Endothelial cell (in vitro differentiated cells): ENCODE data around the gene ATP1B3. TPM values are rescaled to one million over a fixed set of nuclear protein-coding genes. Genes with fewer than 3 reads are reported as not detected.
"Not testable (repeated sequence)": the region's sequence is repeated elsewhere in the genome, so short reads cannot be mapped to it uniquely, and the experiment has no call there.

Source experiments
- DNase-seq: peaks from one replicate; pipeline ENCODE4 v3.0.0; 2021; ENCODE audit warnings: low spot score
- H3K27ac Mint-ChIP-seq: one replicate; pipeline ENCODE4 v1.8.0; 2021; ENCODE audit warnings: mixed read lengths, inconsistent platforms; ENCODE audit not compliant: unreplicated experiment
- H3K27me3 Mint-ChIP-seq: one replicate; pipeline ENCODE4 v1.8.0; 2021; ENCODE audit warnings: mild to moderate bottlenecking, moderate library complexity, mixed read lengths, inconsistent platforms; ENCODE audit not compliant: unreplicated experiment
- H3K36me3 Mint-ChIP-seq: one replicate; pipeline ENCODE4 v1.8.0; 2021; ENCODE audit warnings: mild to moderate bottlenecking, low read depth, mixed read lengths, inconsistent platforms; ENCODE audit not compliant: unreplicated experiment
- H3K4me1 Mint-ChIP-seq: one replicate; pipeline ENCODE4 v1.8.0; 2021; ENCODE audit warnings: mild to moderate bottlenecking, mixed read lengths, inconsistent platforms; ENCODE audit not compliant: unreplicated experiment
- H3K4me3 Mint-ChIP-seq: one replicate; pipeline ENCODE4 v1.8.0; 2021; ENCODE audit warnings: mild to moderate bottlenecking, mixed read lengths, inconsistent platforms; ENCODE audit not compliant: unreplicated experiment
- H3K9me3 Mint-ChIP-seq: one replicate; pipeline ENCODE4 v1.8.0; 2021; ENCODE audit warnings: mixed read lengths, inconsistent platforms; ENCODE audit not compliant: unreplicated experiment
- total RNA-seq: library from RNA; stranded (reverse); fragmentation: NEBNext Ultra II Directional; extraction: Animal tissue kit (Norgen Biotek cat#: 25700); gene quantifications from one replicate; pipeline ENCODE4 v1.2.1, GENCODE V29; 2021; ENCODE audit not compliant: unreplicated experiment
- TF ChIP-seq, protein P1 (sequence below): fragments of 200-600 bp; sonication (generic); IDR thresholded peaks from one replicate; pipeline ENCODE4 v1.5.0; 2021; ENCODE audit warnings: antibody characterized with exemption; ENCODE audit not compliant: unreplicated experiment

The ATP1B3 gene
- total RNA-seq, 1 donor from 2014 or later = 273 TPM

DNA sequence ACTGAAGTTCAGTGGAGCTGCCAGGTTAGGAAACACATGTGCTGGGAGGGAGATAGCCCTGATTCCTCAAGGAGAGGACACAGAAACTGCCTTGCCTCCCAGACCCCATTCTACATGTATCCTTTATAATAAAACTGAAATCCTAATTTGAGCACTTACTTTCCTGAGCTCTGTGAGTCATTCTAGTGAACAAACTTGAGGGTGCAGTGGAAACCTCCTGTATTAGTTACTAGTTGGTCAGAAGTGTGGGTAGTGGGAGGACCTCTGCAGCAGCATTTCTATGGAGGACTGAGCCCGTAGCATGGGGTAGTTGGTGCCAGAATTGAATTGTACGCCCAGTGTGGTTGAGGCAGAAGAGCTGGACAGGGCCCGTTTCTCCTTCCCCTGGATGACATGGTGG is 23.9 kb downstream of the ATP1B3 start:
- TF ChIP-seq, protein P1, sequence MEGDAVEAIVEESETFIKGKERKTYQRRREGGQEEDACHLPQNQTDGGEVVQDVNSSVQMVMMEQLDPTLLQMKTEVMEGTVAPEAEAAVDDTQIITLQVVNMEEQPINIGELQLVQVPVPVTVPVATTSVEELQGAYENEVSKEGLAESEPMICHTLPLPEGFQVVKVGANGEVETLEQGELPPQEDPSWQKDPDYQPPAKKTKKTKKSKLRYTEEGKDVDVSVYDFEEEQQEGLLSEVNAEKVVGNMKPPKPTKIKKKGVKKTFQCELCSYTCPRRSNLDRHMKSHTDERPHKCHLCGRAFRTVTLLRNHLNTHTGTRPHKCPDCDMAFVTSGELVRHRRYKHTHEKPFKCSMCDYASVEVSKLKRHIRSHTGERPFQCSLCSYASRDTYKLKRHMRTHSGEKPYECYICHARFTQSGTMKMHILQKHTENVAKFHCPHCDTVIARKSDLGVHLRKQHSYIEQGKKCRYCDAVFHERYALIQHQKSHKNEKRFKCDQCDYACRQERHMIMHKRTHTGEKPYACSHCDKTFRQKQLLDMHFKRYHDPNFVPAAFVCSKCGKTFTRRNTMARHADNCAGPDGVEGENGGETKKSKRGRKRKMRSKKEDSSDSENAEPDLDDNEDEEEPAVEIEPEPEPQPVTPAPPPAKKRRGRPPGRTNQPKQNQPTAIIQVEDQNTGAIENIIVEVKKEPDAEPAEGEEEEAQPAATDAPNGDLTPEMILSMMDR = no peak
- peak overlapping the region; percentile 56 for H3K4me3 Mint-ChIP-seq
- H3K4me1 Mint-ChIP-seq = peaks cover 4% of the 10 kb centered on the region
- peaks cover 42% of the 10 kb centered on the region for H3K36me3 Mint-ChIP-seq
- H3K27me3 Mint-ChIP-seq = no peaks in the 10 kb centered on the region
- H3K9me3 Mint-ChIP-seq = no peaks in the 10 kb centered on the region
- DNase-seq = no peak
- H3K27ac Mint-ChIP-seq = no peak overlapping the region

DNA sequence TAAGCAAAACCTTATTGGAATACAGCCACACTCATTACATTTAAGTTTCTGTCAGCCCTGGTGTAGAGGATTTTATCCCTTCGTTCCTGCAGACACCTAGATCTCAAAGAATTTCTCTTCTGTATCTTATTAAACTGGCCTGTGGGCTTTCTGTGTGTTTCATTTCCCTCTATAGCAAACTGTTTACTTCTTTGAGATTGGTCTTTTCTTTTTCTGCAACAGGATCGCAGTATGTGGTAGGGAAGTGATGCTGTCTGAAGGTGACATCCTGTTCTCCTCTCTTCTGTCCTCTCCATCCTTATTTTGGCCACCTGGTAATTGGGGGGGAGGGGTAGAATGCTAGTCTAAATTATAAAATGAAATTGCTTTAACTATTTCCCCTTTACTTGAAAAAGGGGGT is 25.5 kb downstream of the ATP1B3 start:
- TF ChIP-seq, protein P1 = no peak
- H3K36me3 Mint-ChIP-seq = peaks cover 33% of the 10 kb centered on the region
- no peak for DNase-seq
- no peak overlapping the region for H3K4me3 Mint-ChIP-seq
- no peaks in the 10 kb centered on the region for H3K9me3 Mint-ChIP-seq
- H3K27ac Mint-ChIP-seq = no peak overlapping the region
- H3K27me3 Mint-ChIP-seq = no peaks in the 10 kb centered on the region
- H3K4me1 Mint-ChIP-seq = peaks cover 4% of the 10 kb centered on the region

DNA sequence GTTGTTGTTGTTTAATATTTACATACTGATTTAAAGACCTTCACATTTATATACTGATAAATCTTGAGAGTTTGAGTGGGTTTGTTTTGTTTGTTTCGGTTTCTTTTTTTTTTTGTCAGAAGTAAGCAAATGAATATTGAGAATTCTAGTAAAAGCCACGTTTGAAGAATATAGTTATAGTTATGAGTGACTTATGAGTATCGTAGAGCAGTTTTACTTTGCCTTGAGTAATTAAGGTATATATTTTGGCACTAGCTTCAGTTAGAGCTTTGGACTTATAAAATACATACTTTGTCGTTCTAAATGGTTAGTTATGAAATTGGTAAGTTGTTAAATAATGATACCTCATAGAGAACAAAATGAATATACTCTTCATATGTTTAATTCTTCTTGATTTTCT is 27.8 kb downstream of the ATP1B3 start:
- H3K27me3 Mint-ChIP-seq = no peaks in the 10 kb centered on the region
- H3K9me3 Mint-ChIP-seq = no peaks in the 10 kb centered on the region
- peaks cover 4% of the 10 kb centered on the region for H3K4me1 Mint-ChIP-seq
- no peak overlapping the region for H3K4me3 Mint-ChIP-seq
- TF ChIP-seq, protein P1 = no peak
- DNase-seq = no peak
- H3K27ac Mint-ChIP-seq = no peak overlapping the region
- peaks cover 29% of the 10 kb centered on the region for H3K36me3 Mint-ChIP-seq

DNA sequence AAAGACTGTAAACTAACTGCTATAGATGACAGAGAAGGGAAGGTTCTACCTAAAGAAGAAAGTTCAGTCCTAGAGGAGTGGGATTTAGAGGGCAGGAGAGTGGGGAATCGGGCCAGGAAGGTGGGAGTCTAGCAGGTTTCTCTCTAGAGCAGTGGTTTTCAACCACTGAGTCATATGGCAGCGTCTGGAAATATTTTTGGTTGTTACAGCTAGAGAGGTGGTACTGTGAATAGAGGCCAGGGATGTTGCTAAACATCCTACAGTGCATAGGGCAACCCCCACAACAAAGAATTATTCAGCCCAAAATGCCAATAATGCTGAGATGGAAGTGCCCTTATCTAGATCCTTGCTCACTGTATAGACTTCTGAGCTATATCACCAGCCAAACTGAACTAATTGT is 28.7 kb downstream of the ATP1B3 start:
- Mint-ChIP-seq H3K9me3 (no peaks in the 10 kb centered on the region), H3K36me3 (peaks cover 31% of the 10 kb centered on the region), H3K27me3 (no peaks in the 10 kb centered on the region), H3K4me3 (no peak overlapping the region), H3K27ac (no peak overlapping the region), H3K4me1 (peaks cover 4% of the 10 kb centered on the region)
- TF ChIP-seq, protein P1 = no peak
- DNase-seq = no peak

DNA sequence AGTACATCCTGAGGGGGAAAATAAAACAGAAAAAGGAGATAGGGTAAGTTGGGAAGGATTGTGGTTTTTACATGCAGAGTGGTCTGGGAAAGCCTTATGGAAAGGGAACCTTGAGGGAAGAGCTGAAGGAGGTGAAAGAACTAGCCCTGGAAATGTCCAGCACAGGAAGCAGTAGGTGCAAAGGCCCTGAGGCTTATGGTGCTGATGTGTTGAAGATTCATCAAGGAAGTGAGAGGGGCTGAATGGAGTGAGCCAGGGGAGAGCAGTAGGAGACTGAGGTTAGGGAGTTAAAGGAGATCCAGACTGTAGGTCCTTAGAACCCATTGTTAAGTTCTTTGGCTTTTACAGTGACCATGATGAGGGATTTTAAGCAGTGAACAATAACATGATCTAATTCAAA is 33.0 kb downstream of the ATP1B3 start:
- H3K4me1 Mint-ChIP-seq = no peaks in the 10 kb centered on the region
- H3K36me3 Mint-ChIP-seq = peaks cover 43% of the 10 kb centered on the region
- no peak overlapping the region for H3K27ac Mint-ChIP-seq
- H3K4me3 Mint-ChIP-seq = peak overlapping the region; percentile 81
- TF ChIP-seq, protein P1 = no peak
- no peaks in the 10 kb centered on the region for H3K27me3 Mint-ChIP-seq
- H3K9me3 Mint-ChIP-seq = no peaks in the 10 kb centered on the region
- no peak for DNase-seq

DNA sequence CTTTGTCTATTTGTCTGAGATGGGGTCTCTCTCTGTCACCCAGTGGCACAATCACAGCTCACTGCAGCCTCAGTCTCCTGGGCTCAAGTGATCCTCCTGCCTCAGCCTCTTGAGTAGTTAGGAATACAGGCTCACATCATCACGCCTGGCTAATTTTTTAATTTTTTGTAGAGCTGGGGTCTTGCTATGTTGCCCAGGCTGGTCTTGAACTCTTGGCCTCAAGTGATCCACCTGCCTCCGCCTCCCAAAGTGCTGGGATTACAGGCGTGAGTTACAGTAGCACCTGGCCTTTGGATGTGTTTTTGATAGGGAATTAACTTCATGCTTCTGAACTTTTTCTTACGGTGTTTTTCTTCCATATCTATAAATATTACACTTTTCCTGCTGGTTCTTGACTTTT is 33.5 kb downstream of the ATP1B3 start:
- H3K9me3 Mint-ChIP-seq, DNase-seq, H3K27me3 Mint-ChIP-seq, H3K4me1 Mint-ChIP-seq, H3K27ac Mint-ChIP-seq, H3K4me3 Mint-ChIP-seq: not testable (repeated sequence)
- peaks cover 43% of the 10 kb centered on the region for H3K36me3 Mint-ChIP-seq
